SK-N-SH treated with all-trans-retinoic acid at 6 μM for 48 hours (cell line): ENCODE data around the gene IMP4.

Experiments
- ATAC-seq: fragments of 200-7000 bp; cut with Tn5 transposase; 3 replicates; pipeline ENCODE4 v1.9.1; 2020; ENCODE audit warnings: mild to moderate bottlenecking, moderate library complexity
- ARNTL ChIP-seq: fragments of 450-650 bp; formaldehyde crosslinking; IDR thresholded peaks from 2 replicates; pipeline ENCODE4 v1.5.0; 2020; ENCODE audit warnings: low read depth, mild to moderate bottlenecking, moderate library complexity, borderline replicate concordance
- CREB5 ChIP-seq: fragments of 250-450 bp; sonication (Bioruptor Pico); IDR thresholded peaks from 2 replicates; pipeline ENCODE4 v1.5.1; 2020; ENCODE audit warnings: low read depth, mild to moderate bottlenecking, moderate library complexity
- CSDC2 ChIP-seq: fragments of 250-450 bp; sonication (Bioruptor Pico); IDR thresholded peaks from 2 replicates; pipeline ENCODE4 v1.5.0; 2020; ENCODE audit warnings: mild to moderate bottlenecking, moderate library complexity
- CSRNP3 ChIP-seq: fragments of 250-450 bp; sonication (Bioruptor Pico); IDR thresholded peaks from 2 replicates; pipeline ENCODE4 v1.5.1; 2021; ENCODE audit warnings: mild to moderate bottlenecking, moderate library complexity
- ESRRG ChIP-seq: fragments of 250-450 bp; sonication (Bioruptor Pico); IDR thresholded peaks from 2 replicates; pipeline ENCODE4 v1.6.1; 2021; ENCODE audit warnings: mild to moderate bottlenecking
- GLIS3 ChIP-seq: fragments of 250-450 bp; sonication (Bioruptor Pico); IDR thresholded peaks from 2 replicates; pipeline ENCODE4 v1.5.0; 2020; ENCODE audit warnings: mild to moderate bottlenecking, moderate library complexity
- ISL1 ChIP-seq: fragments of 250-450 bp; sonication (Bioruptor Pico); IDR thresholded peaks from 2 replicates; pipeline ENCODE4 v2.1.2; 2022; ENCODE audit warnings: mild to moderate bottlenecking, moderate library complexity
- OSR1 ChIP-seq: fragments of 250-450 bp; sonication (Bioruptor Pico); IDR thresholded peaks from 2 replicates; pipeline ENCODE4 v1.8.0; 2022; ENCODE audit warnings: moderate library complexity, mild to moderate bottlenecking, inconsistent platforms
- PATZ1 ChIP-seq: fragments of 250-450 bp; sonication (Bioruptor Pico); IDR thresholded peaks from 2 replicates; pipeline ENCODE4 v1.8.0; 2020; ENCODE audit warnings: mild to moderate bottlenecking, moderate library complexity, borderline replicate concordance
- POU6F1 ChIP-seq: fragments of 250-450 bp; sonication (Bioruptor Pico); IDR thresholded peaks from 2 replicates; pipeline ENCODE4 v1.8.0; 2021; ENCODE audit warnings: low read depth, mild to moderate bottlenecking, moderate library complexity, borderline replicate concordance
- PPARA ChIP-seq: fragments of 250-450 bp; sonication (Bioruptor Pico); IDR thresholded peaks from 2 replicates; pipeline ENCODE4 v1.5.0; 2020; ENCODE audit warnings: mild to moderate bottlenecking, borderline replicate concordance
- RARB ChIP-seq: fragments of 250-450 bp; sonication (Bioruptor Pico); IDR thresholded peaks from 2 replicates; pipeline ENCODE4 v1.8.0; 2021; ENCODE audit warnings: mild to moderate bottlenecking, moderate library complexity
- TOX ChIP-seq: fragments of 250-450 bp; sonication (Bioruptor Pico); IDR thresholded peaks from 2 replicates; pipeline ENCODE4 v1.8.0; 2021; ENCODE audit warnings: mild to moderate bottlenecking, moderate library complexity, borderline replicate concordance
- TSHZ2 ChIP-seq: fragments of 250-450 bp; sonication (Bioruptor Pico); IDR thresholded peaks from 2 replicates; pipeline ENCODE4 v1.5.0; 2020; ENCODE audit warnings: mild to moderate bottlenecking, moderate library complexity
- ZC3H10 ChIP-seq: fragments of 250-450 bp; sonication (Bioruptor Pico); IDR thresholded peaks from 2 replicates; pipeline ENCODE4 v1.5.1; 2021; ENCODE audit warnings: mild to moderate bottlenecking, moderate library complexity
- ZFP30 ChIP-seq: fragments of 450-650 bp; formaldehyde crosslinking; IDR thresholded peaks from 2 replicates; pipeline ENCODE4 v1.5.0; 2022; ENCODE audit warnings: mild to moderate bottlenecking, moderate library complexity
- ZNF565 ChIP-seq: fragments of 450-650 bp; formaldehyde crosslinking; conservative IDR thresholded peaks from 2 replicates; pipeline ENCODE4 v1.5.0; 2020; ENCODE audit warnings: low read depth, mild to moderate bottlenecking, moderate library complexity
- ZNF8 ChIP-seq: fragments of 450-650 bp; formaldehyde crosslinking; IDR thresholded peaks from 2 replicates; pipeline ENCODE4 v1.5.0; 2020; ENCODE audit warnings: mild to moderate bottlenecking, moderate library complexity

Gene IMP4

GRCh38 chr2:130376433-130377293, 34.0 kb downstream of the IMP4 start:
- no peak for TF ChIP-seq ESRRG (CRISPR knock-in tag)
- no peak for TF ChIP-seq CSRNP3 (CRISPR knock-in tag)
- TF ChIP-seq ZNF565 (CRISPR knock-in tag) = no peak
- TF ChIP-seq GLIS3 (CRISPR knock-in tag) = no peak
- no peak for TF ChIP-seq ZC3H10 (CRISPR knock-in tag)
- no peak for TF ChIP-seq PPARA
- no peak for TF ChIP-seq ARNTL (CRISPR knock-in tag)
- no peak for TF ChIP-seq CSDC2 (CRISPR knock-in tag)
- no peak for TF ChIP-seq ISL1
- no peak for ATAC-seq

- ATAC-seq = no peak
- TF ChIP-seq TOX (CRISPR knock-in tag) (no peak), CSRNP3 (CRISPR knock-in tag) (no peak), ARNTL (CRISPR knock-in tag) (no peak), ZFP30 (no peak), GLIS3 (CRISPR knock-in tag) (no peak), TSHZ2 (CRISPR knock-in tag) (no peak), ZC3H10 (CRISPR knock-in tag) (no peak), PATZ1 (CRISPR knock-in tag) (no peak), POU6F1 (CRISPR knock-in tag) (no peak), ZNF8 (no peak), RARB (no peak), CREB5 (no peak), ISL1 (no peak), ESRRG (CRISPR knock-in tag) (no peak), OSR1 (CRISPR knock-in tag) (no peak), ZNF565 (CRISPR knock-in tag) (no peak)
- TF ChIP-seq, all 23 proteins: peak for 0
Measured at GRCh38 chr2:130377491-130377890, 34.8 kb downstream of the IMP4 start.
